Right ventricle myocardium superior (tissue), 1 donor: ENCODE data around the gene GMDS. TPM values are rescaled to one million over a fixed set of nuclear protein-coding genes. Genes with fewer than 3 reads are reported as not detected.

Experiments
- ATAC-seq: fragments of 200-7000 bp; cut with Tn5 transposase; one replicate; pipeline ENCODE4 v1.9.1; 2020; ENCODE audit warnings: mild to moderate bottlenecking; ENCODE audit not compliant: poor library complexity
- DNase-seq: peaks from one replicate; pipeline ENCODE4 v3.0.0-alpha.2; 2020
- intact Hi-C: fragments of 100-400 bp; cut with DNase I; formaldehyde crosslinking; loops from one replicate; pipeline ENCODE4 v1.11.2; 2022
- total RNA-seq: library from RNA; stranded (reverse); fragmentation: NEBNext Ultra II Directional; extraction: Animal tissue kit (Norgen Biotek cat#: 25700); gene quantifications from one replicate; pipeline ENCODE4 v1.2.1, GENCODE V29; 2021
- donor health status: DM: no; HTN: yes; CAD: no; lungs with severe emphysema.

The GMDS gene
- total RNA-seq, 1 donor from 2014 or later: 4.9 TPM

DNA sequence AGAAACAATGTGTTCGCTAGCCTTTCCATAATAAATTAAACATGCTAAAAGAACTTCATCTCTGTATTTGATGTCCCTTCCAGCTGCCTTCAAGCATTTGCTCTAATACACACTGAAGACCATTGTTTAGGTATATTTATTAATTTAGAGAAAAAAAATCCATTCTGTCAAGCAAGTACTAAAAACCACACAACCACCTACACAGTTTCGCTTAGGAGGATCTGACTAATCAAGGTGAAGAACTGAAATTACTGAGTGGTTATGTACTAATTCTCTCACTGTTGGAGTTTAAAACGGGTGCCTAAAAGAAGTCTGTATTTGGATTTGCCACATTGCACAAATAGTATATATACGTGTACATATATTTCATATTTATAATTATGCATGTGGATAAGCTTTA, 58.9 kb downstream of the GMDS start:
- intact Hi-C loops: no loop called here
- no peak for DNase-seq
- no peak for ATAC-seq

DNA sequence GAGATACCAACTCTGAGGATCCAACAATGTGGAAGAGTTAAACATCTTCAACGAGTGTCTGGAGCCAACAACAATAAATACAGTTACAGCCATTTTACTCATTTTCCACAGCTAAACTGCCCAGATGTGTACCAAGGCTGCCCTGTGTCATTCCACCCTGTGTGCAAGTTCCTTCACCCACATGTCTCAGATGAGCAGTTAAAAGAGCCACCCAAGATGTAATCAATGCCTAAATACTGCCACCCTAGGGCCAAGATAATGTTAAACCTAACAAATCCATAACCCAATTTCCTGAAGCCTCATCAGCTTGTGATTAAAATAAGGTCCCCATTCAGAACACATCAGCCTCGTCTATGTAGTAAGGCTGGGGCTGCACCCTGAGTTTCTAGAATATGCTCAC, 59.9 kb downstream of the GMDS start:
- intact Hi-C loops: no loop called here
- DNase-seq (no peak), ATAC-seq (no peak)

DNA sequence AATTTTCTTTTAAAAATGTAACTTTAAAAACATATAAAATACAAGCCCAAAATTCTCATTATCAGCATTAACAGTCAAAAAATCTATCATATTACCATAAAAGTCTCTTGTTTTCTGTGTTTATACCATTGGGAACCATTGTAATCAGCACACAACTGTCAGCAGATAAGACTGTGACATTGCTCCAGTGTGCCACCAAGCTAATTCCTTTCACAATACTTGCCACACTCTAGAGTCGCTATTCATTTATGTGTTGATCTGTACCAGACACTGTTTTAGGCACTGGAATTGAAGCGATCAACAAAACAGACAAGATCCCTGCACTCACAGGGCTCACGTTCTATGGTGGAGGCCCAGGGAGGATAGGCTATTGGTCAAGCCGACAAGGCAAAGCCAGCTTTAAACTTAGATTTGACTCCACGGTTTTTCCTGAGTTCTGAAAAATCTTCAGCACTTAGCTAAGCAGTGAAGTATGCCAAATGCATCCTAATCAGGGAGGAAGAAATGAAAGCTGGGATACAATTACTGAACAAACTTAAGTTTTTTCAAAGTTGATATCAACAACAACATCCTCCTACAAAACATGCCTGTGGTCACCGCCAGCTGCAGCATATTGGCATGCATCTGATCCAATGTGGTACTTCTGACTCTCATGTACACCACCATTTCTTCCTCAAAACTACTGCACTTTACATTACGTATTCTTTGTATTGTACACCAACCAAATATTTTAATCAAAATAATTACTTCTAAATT, 60.5 kb downstream of the GMDS start:
- intact Hi-C loops: no loop called here
- no peak for ATAC-seq
- no peak for DNase-seq

DNA sequence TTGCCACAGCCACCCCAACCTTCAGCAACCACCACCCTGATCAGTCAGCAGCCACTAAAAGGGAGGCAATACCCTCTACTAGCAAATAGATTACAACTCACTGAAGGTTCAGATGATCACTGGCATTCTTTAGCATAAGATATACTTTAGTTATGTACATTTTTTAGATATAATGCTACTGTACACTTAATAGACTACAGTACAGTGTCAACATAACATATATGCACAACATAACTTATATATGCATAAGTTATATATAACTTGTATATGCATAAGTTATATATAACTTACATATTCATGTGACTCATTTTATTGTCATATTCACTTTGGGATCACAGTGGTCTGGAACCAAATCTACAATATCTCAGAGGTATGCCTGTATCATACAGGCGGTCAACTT, 61.7 kb downstream of the GMDS start:
- intact Hi-C loops: no loop called here
- ATAC-seq (no peak), DNase-seq (no peak)

DNA sequence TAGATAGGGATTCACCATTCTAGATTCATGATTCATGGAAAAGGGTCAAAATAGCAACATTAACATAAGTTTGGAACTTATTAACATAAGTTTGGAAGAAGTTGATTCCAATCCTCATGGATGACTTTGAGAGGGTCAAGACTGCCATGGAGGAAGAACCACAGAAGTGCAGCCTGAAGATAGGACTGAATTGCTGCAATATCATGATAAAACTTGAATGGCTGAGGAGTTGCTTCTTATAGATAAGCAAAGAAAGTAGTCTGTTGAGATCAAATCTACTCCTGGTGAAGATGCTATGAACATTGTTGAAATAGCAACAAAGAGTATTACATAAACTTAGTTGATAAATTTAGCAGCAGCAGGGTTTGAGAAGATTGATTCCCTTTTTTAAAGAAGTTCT, 62.2 kb downstream of the GMDS start:
- ATAC-seq (no peak), DNase-seq (no peak)
- intact Hi-C loops: no loop called here

DNA sequence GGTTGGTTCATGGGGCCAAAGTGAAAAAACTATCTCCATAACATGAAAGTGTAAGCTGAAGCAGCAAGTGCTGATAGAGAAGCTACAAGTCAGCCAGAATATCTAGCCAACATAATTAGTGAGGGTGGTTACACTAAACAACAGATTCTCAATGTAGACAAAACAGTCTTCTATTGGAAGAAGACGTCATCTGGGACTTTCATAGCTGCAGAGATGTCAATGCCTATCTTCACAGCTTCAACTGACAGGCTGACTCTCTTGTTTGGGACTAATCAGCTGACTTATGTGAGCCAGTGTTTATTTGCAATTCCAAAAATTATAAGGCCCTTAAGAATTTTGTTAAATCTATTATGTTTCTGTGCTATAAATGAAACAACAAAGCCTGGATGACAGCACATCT, 63.2 kb downstream of the GMDS start:
- ATAC-seq (no peak), DNase-seq (no peak)
- intact Hi-C loops: no loop called here

DNA sequence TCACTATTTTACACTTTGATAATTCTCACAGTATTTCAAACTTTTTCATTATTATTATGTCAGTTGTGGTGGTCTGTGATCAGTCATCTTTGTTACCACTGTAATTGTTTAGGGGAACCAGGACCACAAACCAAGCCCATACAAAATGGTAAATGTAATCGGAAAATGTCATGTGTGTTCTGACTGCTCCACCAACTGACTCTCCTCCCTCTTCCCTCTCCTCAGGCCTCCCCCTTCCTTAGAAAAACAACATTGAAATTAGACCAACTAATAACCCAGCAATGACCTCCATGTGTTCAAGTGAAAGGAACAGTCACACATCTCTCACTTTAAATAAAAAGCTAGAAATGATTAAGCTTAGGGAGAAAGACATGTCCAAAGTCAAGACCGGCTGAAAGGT, 63.8 kb downstream of the GMDS start:
- ATAC-seq: no peak
- intact Hi-C loops: no loop called here

DNA sequence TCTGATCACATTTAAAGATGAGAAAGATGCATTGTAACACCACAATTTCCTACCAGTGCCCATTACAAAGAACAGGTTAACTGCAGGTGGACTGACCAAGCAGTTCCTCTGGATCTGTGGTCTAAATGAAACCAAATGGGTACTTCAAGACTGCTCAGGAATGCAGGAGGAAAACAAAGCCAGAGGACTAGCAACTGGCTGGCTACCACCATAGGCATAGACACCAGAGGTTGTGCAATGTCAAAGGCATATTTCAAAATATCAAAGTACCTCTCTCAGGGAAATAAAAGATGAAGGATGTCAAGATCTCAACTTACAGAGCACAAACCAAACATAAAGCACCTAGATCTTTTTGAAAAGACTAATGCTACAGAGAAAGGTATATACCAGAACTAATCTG, 65.5 kb downstream of the GMDS start:
- DNase-seq (no peak), ATAC-seq (no peak)
- intact Hi-C loops: no loop called here

More for the DNA sequence above, 63.8 kb downstream of the GMDS start:
- DNase-seq: no peak

DNA sequence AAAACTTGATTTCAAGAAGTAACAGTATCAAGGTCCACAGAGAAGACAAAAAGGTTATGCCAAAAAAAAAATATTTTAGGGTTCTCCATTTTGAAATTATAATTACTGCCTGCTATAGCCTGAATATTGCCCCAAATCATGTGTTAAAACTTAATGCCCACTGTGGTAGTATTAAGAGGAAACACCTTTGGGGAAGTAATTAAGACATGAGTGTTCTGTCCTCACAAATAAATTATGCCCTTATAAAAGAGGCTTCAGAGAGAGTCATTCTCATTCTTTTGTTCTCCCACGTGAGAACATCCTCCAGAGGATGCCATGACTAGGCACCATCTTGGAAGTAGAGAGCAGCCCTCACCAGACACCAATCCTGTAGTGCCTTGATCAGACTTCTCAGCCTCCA, 66.2 kb downstream of the GMDS start:
- intact Hi-C loops: no loop called here
- no peak for DNase-seq
- no peak for ATAC-seq

DNA sequence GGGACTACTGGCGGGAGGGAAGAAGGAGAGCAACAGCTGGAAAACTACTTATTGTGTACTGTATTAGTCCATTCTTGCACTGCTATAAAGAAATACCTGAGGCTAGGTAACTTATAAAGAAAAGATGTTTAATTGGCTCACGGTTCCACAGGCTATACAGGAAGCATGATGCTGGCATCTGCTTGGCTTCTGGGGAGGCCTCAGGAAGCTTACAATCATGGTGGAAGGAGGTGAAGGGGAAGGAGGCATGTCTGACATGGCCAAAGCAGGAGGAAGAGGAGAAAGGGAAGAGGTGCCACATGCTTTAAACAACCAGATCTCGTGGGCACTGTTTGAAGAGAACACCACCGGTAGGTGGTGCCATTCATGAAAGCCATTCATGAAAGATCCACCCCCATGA, 67.3 kb downstream of the GMDS start:
- intact Hi-C loops: no loop called here
- DNase-seq (no peak), ATAC-seq (no peak)

DNA sequence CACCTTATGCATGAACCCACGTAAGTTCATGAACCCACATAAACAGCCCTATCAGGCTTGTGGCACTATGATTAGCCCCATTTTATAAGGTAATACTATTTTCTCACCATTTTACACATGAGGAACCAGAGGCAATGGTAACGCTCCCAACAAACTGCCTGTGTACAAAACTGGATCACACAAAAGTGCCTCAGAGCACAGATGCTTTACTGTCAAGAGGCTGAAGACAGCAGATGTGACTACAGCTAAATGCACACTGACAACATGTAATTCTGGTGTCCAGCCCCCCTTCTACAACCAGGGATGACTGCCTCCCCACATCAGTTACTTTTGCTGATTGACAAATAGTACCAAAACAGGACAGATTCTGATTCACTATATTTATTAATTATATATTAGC, 69.6 kb downstream of the GMDS start:
- DNase-seq (no peak), ATAC-seq (no peak)
- intact Hi-C loops: no loop called here

DNA sequence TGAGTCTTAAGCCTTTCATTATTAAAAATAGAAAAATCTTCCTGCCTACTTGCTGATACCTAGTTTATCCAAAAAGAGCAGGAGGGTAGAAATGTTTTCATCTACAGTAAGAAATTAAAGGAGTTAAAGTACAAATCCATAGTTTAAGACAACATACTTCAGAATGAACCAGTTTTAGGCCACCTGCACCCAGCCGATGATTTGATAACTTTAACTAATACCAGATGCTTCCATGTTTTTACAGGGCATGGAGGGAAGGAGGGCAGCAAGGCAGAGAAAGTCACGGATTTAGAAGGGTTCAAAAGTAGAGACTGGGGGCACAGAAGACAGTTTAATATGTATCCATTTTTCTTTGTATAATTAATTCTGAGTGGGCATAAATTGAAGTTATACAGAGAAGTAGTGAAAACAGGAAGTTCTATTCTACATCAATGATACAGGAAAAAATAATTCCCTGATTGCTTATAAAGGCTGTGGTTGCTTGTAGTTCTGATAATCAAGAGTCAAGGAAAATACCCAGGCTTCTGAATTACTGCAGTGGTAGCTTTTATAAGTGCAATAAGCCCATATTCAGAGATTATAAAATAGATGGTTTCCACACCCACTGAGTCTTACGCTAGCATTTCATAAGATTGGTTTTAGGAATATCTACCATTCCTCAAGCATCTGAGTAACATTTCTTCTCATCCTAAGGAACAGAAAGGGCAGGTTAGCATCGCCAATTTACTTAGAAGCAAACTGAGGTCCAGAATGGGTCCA, 72.0 kb downstream of the GMDS start:
- ATAC-seq (no peak), DNase-seq (no peak)
- intact Hi-C loops: no loop called here

DNA sequence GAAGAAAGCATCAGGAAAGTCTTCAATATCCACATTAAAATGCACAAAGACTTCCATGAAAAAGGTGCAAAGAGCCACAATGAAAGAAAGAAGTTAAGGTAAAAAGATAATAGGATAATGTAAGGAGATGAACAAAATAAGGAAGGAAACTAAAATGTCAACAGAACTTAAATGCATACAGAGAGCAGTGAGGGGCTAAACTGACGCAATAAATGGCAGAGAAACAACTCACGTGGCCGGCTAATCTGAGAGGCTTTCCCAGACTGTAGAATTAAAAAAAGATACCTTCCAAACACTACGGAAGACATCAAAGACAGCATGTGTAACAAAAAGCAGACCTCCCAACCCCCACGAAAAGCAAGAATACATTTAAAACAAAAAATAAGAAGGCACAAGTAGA, 73.7 kb downstream of the GMDS start:
- intact Hi-C loops: no loop called here
- ATAC-seq (no peak), DNase-seq (no peak)

DNA sequence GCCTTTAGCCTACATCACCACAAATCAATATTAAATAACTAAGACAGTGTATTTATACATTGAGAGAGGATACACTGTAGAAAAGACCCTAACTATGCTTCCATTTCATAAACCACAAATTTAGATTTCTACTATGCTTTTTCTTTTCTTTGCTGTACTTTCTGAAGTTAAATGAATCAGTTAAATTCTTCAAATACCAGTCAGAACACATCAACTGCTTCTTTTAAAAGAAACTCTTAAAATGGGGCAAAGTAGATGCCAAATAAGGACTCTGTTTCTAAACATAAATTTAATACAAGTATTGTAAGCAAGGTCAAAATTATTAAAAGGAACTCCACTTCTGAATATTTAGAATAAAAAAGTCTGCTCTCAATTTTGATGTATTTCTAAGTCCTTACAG, 76.9 kb downstream of the GMDS start:
- intact Hi-C loops: no loop called here
- ATAC-seq (no peak), DNase-seq (no peak)

DNA sequence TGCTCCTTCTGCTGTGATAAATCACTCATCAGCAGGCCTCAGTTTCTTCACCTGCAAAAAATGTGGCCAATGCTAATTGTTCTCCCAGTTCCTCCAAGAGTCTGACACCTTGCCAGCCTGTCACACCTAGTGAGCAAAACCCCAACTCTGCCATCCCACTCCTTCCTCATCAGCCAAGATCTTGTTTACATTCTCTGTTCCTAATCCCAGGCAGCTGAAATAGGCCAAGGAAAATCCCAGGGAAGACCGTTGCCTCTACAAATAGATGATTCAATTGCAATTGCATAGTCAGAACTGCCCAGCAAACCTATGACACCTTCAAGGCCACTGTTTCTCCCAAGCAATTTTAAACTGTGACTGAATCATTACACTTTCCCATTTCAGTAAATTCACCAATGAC, 78.7 kb downstream of the GMDS start:
- intact Hi-C loops: no loop called here
- no peak for ATAC-seq
- DNase-seq: no peak

DNA sequence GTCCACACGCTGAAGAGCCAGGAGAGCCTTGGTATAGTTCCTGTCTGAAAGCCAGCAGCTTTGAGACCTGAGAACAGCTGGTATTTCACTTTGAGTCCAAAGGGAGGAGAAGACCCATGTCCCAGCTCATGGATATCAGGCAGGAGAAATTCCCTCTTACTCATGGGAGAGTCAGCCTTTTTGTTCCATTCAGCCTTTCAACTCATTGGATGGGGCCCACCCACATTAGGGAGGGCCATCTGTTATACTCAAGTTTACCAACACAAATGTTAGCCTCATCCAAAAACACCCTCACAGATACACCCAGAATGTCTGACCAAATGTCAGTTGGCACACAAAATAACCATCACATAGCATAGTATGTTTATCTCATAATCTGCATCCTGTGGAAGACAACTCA, 80.1 kb downstream of the GMDS start:
- no peak for ATAC-seq
- DNase-seq: no peak
- intact Hi-C loops: no loop called here

DNA sequence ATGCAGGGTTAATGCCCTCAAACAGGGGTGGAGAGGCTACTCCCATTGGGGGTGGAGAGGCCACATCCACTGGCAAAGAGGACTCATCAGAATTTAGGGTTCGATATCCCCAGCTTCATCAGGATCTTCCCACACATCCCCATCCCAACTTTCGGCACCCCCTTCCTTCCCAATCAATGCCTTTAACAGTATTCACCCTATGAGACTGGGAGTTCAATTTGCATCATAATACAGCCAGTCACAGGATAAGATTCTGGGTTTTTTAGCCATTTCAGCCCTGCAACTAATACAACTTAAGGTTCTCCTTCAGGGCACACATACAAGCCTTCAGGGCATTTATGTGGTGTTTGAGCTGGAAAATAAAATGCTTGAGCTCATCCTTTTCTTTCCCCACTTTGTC, 80.9 kb downstream of the GMDS start:
- DNase-seq (no peak), ATAC-seq (no peak)
- intact Hi-C loops: no loop called here

DNA sequence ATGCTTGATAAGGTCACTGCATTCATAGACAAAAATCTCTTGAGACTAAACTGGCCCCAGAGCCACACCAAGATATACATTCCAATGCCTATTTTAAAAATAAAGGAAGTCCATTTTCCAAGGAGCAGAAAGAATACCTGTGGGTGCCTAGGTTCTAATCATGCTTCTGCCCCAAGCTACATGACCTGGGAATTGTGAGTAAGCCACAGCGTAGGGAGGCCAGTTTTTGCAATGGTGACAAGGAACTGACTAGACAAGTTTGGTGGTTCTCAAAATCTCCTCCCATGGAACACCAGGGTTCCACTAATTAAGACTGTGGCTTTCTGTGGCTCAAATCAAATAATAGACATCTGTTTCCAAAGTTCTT, 83.3 kb downstream of the GMDS start:
- ATAC-seq (no peak), DNase-seq (no peak)
- intact Hi-C loops: no loop called here

DNA sequence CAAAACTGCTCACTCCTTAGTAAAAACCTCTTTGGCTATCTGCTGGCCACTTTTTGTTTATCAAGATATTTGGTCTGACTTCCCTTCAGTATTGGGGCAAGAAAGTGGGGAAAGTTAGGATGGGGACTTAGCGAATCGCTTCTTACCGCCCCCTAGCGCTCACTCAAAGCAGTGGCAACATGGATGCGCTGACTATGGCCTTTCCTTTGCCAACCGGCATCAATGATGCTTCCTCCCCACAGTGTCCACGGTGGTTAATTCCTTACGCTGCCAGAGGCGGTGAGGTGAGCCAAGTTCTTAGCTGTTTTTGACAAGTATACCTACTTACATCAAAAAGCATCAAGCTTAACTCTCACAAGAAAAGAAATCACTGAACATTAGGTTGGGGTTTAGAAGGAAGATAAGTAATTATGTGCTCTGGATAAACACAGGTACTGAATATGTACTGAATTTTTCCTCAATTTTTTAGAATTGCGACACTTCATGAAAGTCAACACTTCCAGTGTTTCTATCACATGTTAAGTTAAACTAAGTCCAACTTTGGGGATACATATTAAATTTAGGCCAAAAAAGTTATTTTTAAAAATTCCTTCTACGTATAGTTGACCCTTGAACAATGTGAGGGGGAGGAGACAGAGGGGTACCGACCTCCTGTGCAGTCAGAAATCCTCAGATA, 86.7 kb downstream of the GMDS start:
- intact Hi-C loops: no loop called here
- DNase-seq (no peak), ATAC-seq (no peak)

DNA sequence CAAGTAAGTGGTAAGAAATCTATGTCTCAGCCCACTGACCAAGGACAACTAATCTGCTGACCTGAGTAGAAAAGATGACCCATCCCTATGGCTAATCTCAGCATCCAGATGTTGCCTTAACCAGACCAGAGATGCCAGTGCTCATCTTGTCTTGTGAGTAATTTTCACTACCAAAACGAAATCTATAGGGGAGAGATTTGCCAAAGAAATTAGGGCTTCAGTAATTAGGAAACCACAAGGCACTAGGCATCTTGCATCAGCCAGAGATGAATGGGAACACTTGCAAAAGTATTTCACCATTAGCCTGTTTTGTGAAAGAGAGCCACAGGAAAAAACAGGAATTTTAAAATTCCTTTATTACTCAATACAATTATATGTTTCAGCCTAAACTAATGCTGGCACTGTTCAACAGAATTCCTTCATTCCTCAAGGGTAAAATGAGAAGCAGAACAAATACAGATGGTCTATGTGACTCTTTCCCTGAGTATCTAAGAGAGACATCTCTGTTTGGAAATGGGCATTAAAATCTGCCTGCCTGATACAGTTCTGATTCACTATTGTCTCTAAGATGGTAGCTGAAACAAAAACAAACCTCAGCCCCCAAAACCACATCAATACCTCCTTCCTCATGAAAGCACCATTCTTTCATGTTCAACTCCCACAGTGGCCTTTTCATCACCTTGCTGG, 87.8 kb downstream of the GMDS start:
- no peak for DNase-seq
- intact Hi-C loops: no loop called here
- ATAC-seq: no peak
